Loucy (cell line): Measurements from ENCODE around the gene MAMLD1.

Source experiments
- H2AFZ ChIP-seq: fragments of 200-600 bp; sonication (generic); 2 replicates; pipeline ENCODE4 v1.6.0; 2016; ENCODE audit warnings: antibody characterized with exemption, mild to moderate bottlenecking, low read length, moderate library complexity
- H3F3A ChIP-seq: fragments of 200-600 bp; 2 replicates; pipeline ENCODE4 v1.6.0; 2016; ENCODE audit warnings: antibody characterized with exemption, low read depth, mild to moderate bottlenecking
- H3K27me3 ChIP-seq: fragments of 200-600 bp; sonication (generic); 2 replicates; pipeline ENCODE4 v1.6.1; 2014; ENCODE audit warnings: low read length, mild to moderate bottlenecking; ENCODE audit not compliant: insufficient read depth, poor library complexity, severe bottlenecking
- H3K36me3 ChIP-seq: fragments of 200-600 bp; sonication (generic); 2 replicates; pipeline ENCODE4 v1.6.1; 2016; ENCODE audit warnings: low read length; ENCODE audit not compliant: insufficient read depth
- H3K4me1 ChIP-seq: fragments of 200-600 bp; sonication (generic); 2 replicates; pipeline ENCODE4 v1.5.1; 2014; ENCODE audit warnings: low read length, mild to moderate bottlenecking; ENCODE audit not compliant: insufficient read depth, poor library complexity, severe bottlenecking
- H3K4me2 ChIP-seq: fragments of 200-600 bp; sonication (generic); 2 replicates; pipeline ENCODE4 v1.6.0; 2014; ENCODE audit warnings: antibody characterized with exemption, low read length, low read depth, mild to moderate bottlenecking; ENCODE audit not compliant: poor library complexity, severe bottlenecking
- H3K4me3 ChIP-seq: fragments of 200-600 bp; sonication (generic); 2 replicates; pipeline ENCODE4 v1.5.1; 2014; ENCODE audit warnings: low read length, mild to moderate bottlenecking, mixed read lengths; ENCODE audit not compliant: poor library complexity, severe bottlenecking
- H3K79me2 ChIP-seq: fragments of 200-600 bp; sonication (generic); 2 replicates; pipeline ENCODE4 v1.6.1; 2014; ENCODE audit warnings: low read length; ENCODE audit not compliant: insufficient read depth
- H3K9ac ChIP-seq: fragments of 200-600 bp; sonication (generic); 2 replicates; pipeline ENCODE4 v1.6.0; 2014; ENCODE audit warnings: mild to moderate bottlenecking, low read depth, low read length, moderate library complexity; ENCODE audit not compliant: poor library complexity, severe bottlenecking
- H3K9me2 ChIP-seq: fragments of 200-600 bp; sonication (generic); replicated peaks from 2 replicates; pipeline ENCODE4 v1.6.1; 2016; ENCODE audit warnings: low read depth, low read length, mixed read lengths
- H3K9me3 ChIP-seq: fragments of 200-600 bp; sonication (generic); 2 replicates; pipeline ENCODE4 v1.6.1; 2014; ENCODE audit warnings: mild to moderate bottlenecking, antibody characterized with exemption, low read length, low read depth; ENCODE audit not compliant: insufficient read depth
- H4K20me1 ChIP-seq: fragments of 200-600 bp; sonication (generic); 2 replicates; pipeline ENCODE4 v1.6.0; 2014; ENCODE audit warnings: antibody characterized with exemption, low read length, mild to moderate bottlenecking; ENCODE audit not compliant: insufficient read depth, poor library complexity, severe bottlenecking
- CTCF ChIP-seq: fragments of 200-600 bp; sonication (generic); conservative IDR thresholded peaks from 2 replicates; pipeline ENCODE4 v1.5.1; 2014; ENCODE audit warnings: mild to moderate bottlenecking, antibody characterized with exemption, low read length
- EZH2phosphoT487 ChIP-seq: fragments of 200-600 bp; IDR thresholded peaks from 2 replicates; pipeline ENCODE4 v1.6.1; 2018; ENCODE audit warnings: antibody characterized with exemption, mild to moderate bottlenecking, moderate library complexity, borderline replicate concordance

MAMLD1 gene

GRCh38 chrX:150540965-150541364, 177.8 kb downstream of the MAMLD1 start:
- Histone ChIP-seq H3K79me2 (no peaks in the 10 kb centered on the region), H3K9ac (no peak overlapping the region), H3K4me3 (no peak overlapping the region), H3K4me2 (no peak overlapping the region), H2AFZ (no peak overlapping the region), H3K9me2 (no peaks in the 10 kb centered on the region), H3K27me3 (no peaks in the 10 kb centered on the region), H3K9me3 (no peaks in the 10 kb centered on the region), H3K4me1 (peaks cover 16% of the 10 kb centered on the region), H3K36me3 (no peaks in the 10 kb centered on the region), H4K20me1 (no peaks in the 10 kb centered on the region), H3F3A (no peaks in the 10 kb centered on the region)
- TF ChIP-seq EZH2phosphoT487 (no peak), CTCF (no peak)

GRCh38 chrX:150542846-150543229, 179.7 kb downstream of the MAMLD1 start:
- H3K9me3 ChIP-seq: no peaks in the 10 kb centered on the region
- H3K4me1 ChIP-seq: peaks cover 31% of the 10 kb centered on the region
- H3K4me3 ChIP-seq: no peak overlapping the region
- H3K9me2 ChIP-seq: no peaks in the 10 kb centered on the region
- no peak overlapping the region for H3K9ac ChIP-seq
- H3K4me2 ChIP-seq: no peak overlapping the region
- H2AFZ ChIP-seq: no peak overlapping the region
- no peaks in the 10 kb centered on the region for H4K20me1 ChIP-seq
- TF ChIP-seq EZH2phosphoT487: no peak
- no peak for TF ChIP-seq CTCF
- no peaks in the 10 kb centered on the region for H3K36me3 ChIP-seq
- no peaks in the 10 kb centered on the region for H3K79me2 ChIP-seq
- H3K27me3 ChIP-seq: no peaks in the 10 kb centered on the region
- H3F3A ChIP-seq: no peaks in the 10 kb centered on the region

GRCh38 chrX:150543230-150544155, 180.4 kb downstream of the MAMLD1 start:
- Histone ChIP-seq H3K4me1 (peaks cover 31% of the 10 kb centered on the region), H3F3A (no peaks in the 10 kb centered on the region), H3K4me3 (no peak overlapping the region), H4K20me1 (no peaks in the 10 kb centered on the region), H3K9ac (no peak overlapping the region), H3K9me3 (no peaks in the 10 kb centered on the region), H3K79me2 (no peaks in the 10 kb centered on the region), H3K9me2 (no peaks in the 10 kb centered on the region), H2AFZ (no peak overlapping the region), H3K4me2 (no peak overlapping the region), H3K36me3 (no peaks in the 10 kb centered on the region), H3K27me3 (no peaks in the 10 kb centered on the region)
- TF ChIP-seq EZH2phosphoT487 (no peak), CTCF (no peak)
